IPS-18a (cell line): ENCODE data around the gene TAF4.

Experiments used
- H3K27ac ChIP-seq: one replicate; pipeline ENCODE4 v1.5.1; 2013; ENCODE audit warnings: low read length
- H3K27me3 ChIP-seq: one replicate; pipeline ENCODE4 v1.6.1; 2013; ENCODE audit warnings: mild to moderate bottlenecking, low read length; ENCODE audit not compliant: control insufficient read depth, insufficient read depth
- H3K36me3 ChIP-seq: one replicate; pipeline ENCODE4 v1.6.1; 2013; ENCODE audit warnings: low read depth, low read length; ENCODE audit not compliant: control insufficient read depth
- H3K4me1 ChIP-seq: one replicate; pipeline ENCODE4 v1.6.1; 2013; ENCODE audit warnings: low read depth, low read length; ENCODE audit not compliant: control insufficient read depth
- H3K4me3 ChIP-seq: one replicate; pipeline ENCODE4 v1.5.1; 2013; ENCODE audit warnings: low read length
- H3K9ac ChIP-seq: one replicate; pipeline ENCODE4 v1.6.1; 2013; ENCODE audit warnings: mild to moderate bottlenecking, low read length, moderate library complexity
- H3K9me3 ChIP-seq: one replicate; pipeline ENCODE4 v1.6.1; 2013; ENCODE audit warnings: low read depth, low read length; ENCODE audit not compliant: control insufficient read depth

TAF4 gene

GRCh38 chr20:62011938-62012534 is 53.6 kb downstream of the TAF4 start:
- H3K4me3 ChIP-seq, result no peak overlapping the region
- H3K9ac ChIP-seq, result no peak overlapping the region
- no peak overlapping the region for H3K27ac ChIP-seq
- no peaks in the 10 kb centered on the region for H3K27me3 ChIP-seq
- H3K36me3 ChIP-seq, result peaks cover 38% of the 10 kb centered on the region
- no peaks in the 10 kb centered on the region for H3K9me3 ChIP-seq
- H3K4me1 ChIP-seq, result no peaks in the 10 kb centered on the region

GRCh38 chr20:62011403-62011790 is 54.3 kb downstream of the TAF4 start:
- Histone ChIP-seq H3K27me3 (no peaks in the 10 kb centered on the region), H3K9ac (no peak overlapping the region), H3K27ac (no peak overlapping the region), H3K4me1 (no peaks in the 10 kb centered on the region), H3K4me3 (no peak overlapping the region), H3K9me3 (no peaks in the 10 kb centered on the region), H3K36me3 (peaks cover 39% of the 10 kb centered on the region)

GRCh38 chr20:62010551-62011402 is 54.9 kb downstream of the TAF4 start:
- peaks cover 44% of the 10 kb centered on the region for H3K36me3 ChIP-seq
- H3K9ac ChIP-seq, result no peak overlapping the region
- H3K27ac ChIP-seq, result no peak overlapping the region
- H3K27me3 ChIP-seq, result no peaks in the 10 kb centered on the region
- no peak overlapping the region for H3K4me3 ChIP-seq
- H3K9me3 ChIP-seq, result no peaks in the 10 kb centered on the region
- H3K4me1 ChIP-seq, result no peaks in the 10 kb centered on the region

- Histone ChIP-seq H3K27me3 (no peaks in the 10 kb centered on the region), H3K4me3 (no peak overlapping the region), H3K36me3 (peaks cover 51% of the 10 kb centered on the region), H3K4me1 (no peaks in the 10 kb centered on the region), H3K9ac (no peak overlapping the region), H3K9me3 (no peaks in the 10 kb centered on the region), H3K27ac (no peak overlapping the region)
These were observed 55.7 kb downstream of the TAF4 start for GRCh38 chr20:62009869-62010445.

DNA sequence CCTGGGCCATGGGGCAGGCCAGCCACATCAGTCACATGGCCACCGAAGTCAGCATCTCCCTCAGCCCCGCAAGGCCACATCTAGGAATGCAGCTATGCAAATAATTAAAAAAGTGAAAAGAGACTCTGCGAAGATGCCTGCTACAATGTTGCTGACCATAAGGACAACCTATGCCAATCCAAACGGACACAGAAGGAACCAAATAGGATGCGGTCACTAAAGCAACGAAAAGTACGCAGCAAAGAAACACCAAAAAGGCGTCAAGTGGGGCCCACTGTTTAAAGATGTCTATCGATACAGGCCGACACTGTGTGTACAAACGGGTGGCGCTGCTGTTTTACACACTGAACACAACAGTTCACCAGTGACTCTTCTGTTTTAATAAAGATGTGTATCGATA is 56.4 kb downstream of the TAF4 start:
- Histone ChIP-seq H3K27ac (no peak overlapping the region), H3K9me3 (no peaks in the 10 kb centered on the region), H3K9ac (no peak overlapping the region), H3K27me3 (no peaks in the 10 kb centered on the region), H3K4me3 (no peak overlapping the region), H3K4me1 (no peaks in the 10 kb centered on the region), H3K36me3 (peaks cover 55% of the 10 kb centered on the region)

- Histone ChIP-seq H3K27me3 (no peaks in the 10 kb centered on the region), H3K9ac (no peak overlapping the region), H3K27ac (no peak overlapping the region), H3K36me3 (peaks cover 55% of the 10 kb centered on the region), H3K4me1 (no peaks in the 10 kb centered on the region), H3K4me3 (no peak overlapping the region), H3K9me3 (no peaks in the 10 kb centered on the region)
These were observed 57.0 kb downstream of the TAF4 start for GRCh38 chr20:62008643-62009183.

DNA sequence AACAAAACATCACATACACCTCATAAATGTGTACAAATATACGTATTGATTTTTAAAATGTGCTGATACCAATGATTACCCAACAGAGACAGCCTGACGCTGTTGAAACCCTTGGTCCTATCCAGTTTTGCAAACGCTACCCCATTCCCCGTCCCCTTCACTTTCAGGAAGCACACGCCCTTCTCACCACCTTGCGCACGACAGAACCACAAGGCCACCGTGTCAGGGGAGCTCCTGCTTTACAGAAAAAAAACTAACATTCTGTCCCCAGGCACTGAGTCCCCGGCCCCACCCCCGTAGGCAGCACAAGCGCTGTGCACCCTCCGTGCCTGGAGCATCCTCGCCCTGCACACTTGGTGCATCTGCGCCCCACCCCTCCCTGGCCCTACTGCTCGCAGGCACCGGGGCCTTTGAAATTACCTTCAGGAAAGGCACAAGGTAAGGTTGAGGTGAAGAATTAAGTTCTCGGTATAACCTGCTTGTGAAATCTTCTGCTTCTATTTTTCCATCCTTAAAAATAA is 58.5 kb downstream of the TAF4 start:
- Histone ChIP-seq H3K4me3 (no peak overlapping the region), H3K4me1 (no peaks in the 10 kb centered on the region), H3K36me3 (peaks cover 56% of the 10 kb centered on the region), H3K9me3 (no peaks in the 10 kb centered on the region), H3K27ac (no peak overlapping the region), H3K27me3 (no peaks in the 10 kb centered on the region), H3K9ac (no peak overlapping the region)

DNA sequence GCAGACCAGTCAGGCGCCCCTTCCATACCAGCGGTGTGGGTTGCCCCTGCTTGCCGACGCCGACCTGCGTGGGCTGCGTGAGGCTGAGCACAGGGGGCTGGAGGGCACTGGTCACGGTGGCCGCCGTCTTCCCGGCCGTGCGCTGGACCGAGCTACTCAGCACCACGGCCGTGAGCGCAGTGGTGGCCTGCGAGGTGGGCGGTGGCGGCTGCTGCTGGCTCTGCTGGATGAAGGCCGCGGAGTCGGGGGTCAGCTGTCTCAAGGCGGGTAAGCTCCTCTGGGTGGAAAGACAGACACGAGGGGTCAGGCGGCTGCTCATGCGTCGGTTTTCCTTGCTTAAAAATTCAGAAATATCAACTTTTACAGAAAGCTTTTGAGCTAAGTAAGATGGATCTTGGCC is 59.2 kb downstream of the TAF4 start:
- Histone ChIP-seq H3K4me1 (no peaks in the 10 kb centered on the region), H3K9ac (no peak overlapping the region), H3K4me3 (no peak overlapping the region), H3K9me3 (no peaks in the 10 kb centered on the region), H3K27me3 (no peaks in the 10 kb centered on the region), H3K36me3 (peaks cover 62% of the 10 kb centered on the region), H3K27ac (no peak overlapping the region)

GRCh38 chr20:62004614-62005013 is 61.1 kb downstream of the TAF4 start:
- Histone ChIP-seq H3K9me3 (no peaks in the 10 kb centered on the region), H3K4me3 (no peak overlapping the region), H3K27ac (no peak overlapping the region), H3K4me1 (no peaks in the 10 kb centered on the region), H3K27me3 (no peaks in the 10 kb centered on the region), H3K9ac (no peak overlapping the region), H3K36me3 (peaks cover 72% of the 10 kb centered on the region)

- Histone ChIP-seq H3K4me3 (no peak overlapping the region), H3K36me3 (peaks cover 71% of the 10 kb centered on the region), H3K27ac (no peak overlapping the region), H3K9me3 (no peaks in the 10 kb centered on the region), H3K9ac (no peak overlapping the region), H3K4me1 (no peaks in the 10 kb centered on the region), H3K27me3 (no peaks in the 10 kb centered on the region)
These were observed 61.9 kb downstream of the TAF4 start for GRCh38 chr20:62003567-62004405.
